ENCODE data around the gene MED22.
"Not testable (repeated sequence)": the region's sequence is repeated elsewhere in the genome, so short reads cannot be mapped to it uniquely, and the experiment has no call there.

Gene MED22

DNA sequence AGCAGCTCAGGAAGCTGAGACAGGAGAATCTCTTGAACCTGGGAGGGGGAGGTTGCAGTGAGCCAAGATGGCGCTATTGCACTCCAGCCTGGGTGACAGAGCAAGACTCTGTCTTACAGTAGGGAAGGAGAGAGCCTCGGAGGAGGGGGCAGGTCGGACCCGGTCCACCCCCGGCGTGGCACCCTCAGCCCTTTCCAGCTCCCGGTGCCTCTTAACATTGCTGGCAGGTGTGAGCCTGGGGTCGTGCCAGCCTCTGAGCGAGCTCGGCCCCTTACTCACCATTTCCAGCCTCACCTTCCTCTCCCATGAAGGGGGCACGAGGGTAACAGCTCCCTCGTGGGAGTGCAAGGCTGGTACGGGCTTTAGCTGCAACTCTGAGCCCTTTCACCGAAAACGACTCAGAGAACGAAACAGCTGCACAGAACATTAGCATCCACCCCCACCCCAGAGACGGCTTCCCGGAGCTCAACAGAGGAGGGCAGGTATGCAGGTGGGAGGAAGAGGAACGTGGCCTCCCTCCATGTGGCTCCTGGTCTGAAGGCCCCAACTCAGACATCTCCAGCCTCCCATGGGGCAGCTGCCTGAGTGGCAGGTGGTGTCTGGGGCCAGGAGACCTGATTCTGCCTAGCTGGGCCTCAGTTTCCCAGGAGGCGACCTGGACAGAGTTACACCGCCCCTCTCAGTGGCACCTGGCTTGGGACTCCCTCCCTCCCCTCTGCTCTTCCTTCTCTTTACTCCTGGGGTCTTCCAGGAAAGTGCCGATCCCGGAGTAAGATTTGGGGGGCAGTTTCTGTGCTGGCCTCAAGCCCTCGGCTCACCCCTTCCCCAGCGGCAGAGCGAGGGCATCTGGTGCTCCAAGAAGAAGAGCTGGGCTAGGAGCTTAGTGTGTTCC lies 44.4 kb downstream of the MED22 start:
- H3K27ac Mint-ChIP-seq: no peak overlapping the region
- no peaks in the 10 kb centered on the region for H3K4me1 Mint-ChIP-seq (ENCODE audit: low read depth)
- H3K27me3 Mint-ChIP-seq: peaks cover 9% of the 10 kb centered on the region
- no peaks in the 10 kb centered on the region for H3K36me3 Mint-ChIP-seq (ENCODE audit: low read depth)
- no peak overlapping the region for H3K4me3 Mint-ChIP-seq
- no peaks in the 10 kb centered on the region for H3K9me3 Mint-ChIP-seq

GRCh38 chr9:133301253-133302230 lies 46.4 kb downstream of the MED22 start:
- no peaks in the 10 kb centered on the region for H3K36me3 Mint-ChIP-seq (ENCODE audit: low read depth)
- H3K9me3 Mint-ChIP-seq: no peaks in the 10 kb centered on the region
- H3K27ac Mint-ChIP-seq: no peak overlapping the region
- peaks cover 11% of the 10 kb centered on the region for H3K27me3 Mint-ChIP-seq
- H3K4me3 Mint-ChIP-seq: no peak overlapping the region
- H3K4me1 Mint-ChIP-seq (ENCODE audit: low read depth): no peaks in the 10 kb centered on the region

DNA sequence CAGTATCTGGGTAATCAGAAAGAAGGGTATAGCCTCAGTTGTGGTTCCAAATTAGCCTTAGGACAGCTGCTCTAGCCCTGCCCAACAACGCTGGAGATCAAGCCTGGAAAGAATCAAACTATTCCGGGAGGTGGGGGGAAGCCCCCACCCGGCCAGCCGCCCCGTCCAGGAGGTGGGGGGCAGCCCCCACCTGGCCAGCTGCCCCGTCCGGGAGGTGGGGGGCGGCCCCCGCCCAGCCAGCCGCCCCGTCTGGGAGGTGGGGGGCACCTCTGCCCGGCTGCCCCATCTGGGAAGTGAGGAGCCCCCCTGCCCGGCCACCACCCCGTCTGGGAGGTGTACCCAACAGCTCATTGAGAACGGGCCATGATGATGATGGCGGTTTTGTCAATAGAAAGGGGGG lies 47.9 kb downstream of the MED22 start:
- H3K27ac Mint-ChIP-seq; H3K4me3 Mint-ChIP-seq; H3K4me1 Mint-ChIP-seq (ENCODE audit: low read depth); H3K9me3 Mint-ChIP-seq; H3K36me3 Mint-ChIP-seq (ENCODE audit: low read depth): not testable (repeated sequence)
- H3K27me3 Mint-ChIP-seq: peaks cover 16% of the 10 kb centered on the region

GRCh38 chr9:133294257-133294656 lies 53.7 kb downstream of the MED22 start:
- H3K36me3 Mint-ChIP-seq (ENCODE audit: low read depth): peaks cover 11% of the 10 kb centered on the region
- no peak overlapping the region for H3K27ac Mint-ChIP-seq
- H3K9me3 Mint-ChIP-seq: peaks cover 25% of the 10 kb centered on the region
- no peaks in the 10 kb centered on the region for H3K4me1 Mint-ChIP-seq (ENCODE audit: low read depth)
- peaks cover 56% of the 10 kb centered on the region for H3K27me3 Mint-ChIP-seq
- H3K4me3 Mint-ChIP-seq: no peak overlapping the region

- H3K27me3 Mint-ChIP-seq: peaks cover 50% of the 10 kb centered on the region
- H3K36me3 Mint-ChIP-seq (ENCODE audit: low read depth): peaks cover 11% of the 10 kb centered on the region
- H3K4me3 Mint-ChIP-seq: no peak overlapping the region
- no peaks in the 10 kb centered on the region for H3K4me1 Mint-ChIP-seq (ENCODE audit: low read depth)
- H3K9me3 Mint-ChIP-seq: peaks cover 31% of the 10 kb centered on the region
- H3K27ac Mint-ChIP-seq: no peak overlapping the region
These were observed 57.1 kb downstream of the MED22 start for GRCh38 chr9:133290751-133291302.
